Liver (tissue), 9 donors: ENCODE measurements around the gene GPT2. TPM values are rescaled to one million over a fixed set of nuclear protein-coding genes. Genes with fewer than 3 reads are reported as not detected.

Source experiments
- DNase-seq: peaks from one replicate; pipeline ENCODE4 v3.0.0-alpha.2; 2017; ENCODE audit warnings: low spot score
- H3K27ac ChIP-seq, 2 donors: one replicate each; pipeline ENCODE4 v1.7.0; 2013; ENCODE audit warnings: inconsistent platforms in 2 of 2, low read length in 2 of 2, control low read depth in 1 of 2, low read depth in 1 of 2, mild to moderate bottlenecking in 1 of 2
- H3K27me3 ChIP-seq, 4 donors: one replicate each; pipeline versions ENCODE4 v1.6.1 to v1.7.0; 2013; ENCODE audit warnings: low read length in 3 of 4, inconsistent platforms in 1 of 4, mild to moderate bottlenecking in 1 of 4, moderate library complexity in 1 of 4; ENCODE audit not compliant: control insufficient read depth in 4 of 4, insufficient read depth in 4 of 4
- H3K36me3 ChIP-seq, 4 donors: one replicate each; pipeline versions ENCODE4 v1.6.1 to v1.7.0; 2013; ENCODE audit warnings: low read length in 3 of 4, mild to moderate bottlenecking in 3 of 4, low read depth in 1 of 4, moderate library complexity in 1 of 4; ENCODE audit not compliant: control insufficient read depth in 4 of 4, insufficient read depth in 3 of 4
- H3K4me1 ChIP-seq, 4 donors: one replicate each; pipeline versions ENCODE4 v1.6.1 to v1.7.0; 2013; ENCODE audit warnings: low read length in 3 of 4, mild to moderate bottlenecking in 3 of 4, moderate library complexity in 1 of 4; ENCODE audit not compliant: control insufficient read depth in 4 of 4, insufficient read depth in 4 of 4
- H3K4me3 ChIP-seq, 3 donors: one replicate each; pipeline versions ENCODE4 v1.6.1 to v1.7.0; 2013; ENCODE audit warnings: low read length in 3 of 3, control low read depth in 1 of 3, low read depth in 1 of 3, mild to moderate bottlenecking in 1 of 3
- H3K9ac ChIP-seq, 2 donors: one replicate each; pipeline ENCODE4 v1.7.0; 2013; ENCODE audit warnings: low read length in 2 of 2, mild to moderate bottlenecking in 2 of 2, moderate library complexity in 2 of 2, control low read depth in 1 of 2, low read depth in 1 of 2
- H3K9me3 ChIP-seq, 4 donors: one replicate each; pipeline versions ENCODE4 v1.6.1 to v1.7.0; 2013; ENCODE audit warnings: low read length in 3 of 4; ENCODE audit not compliant: control insufficient read depth in 4 of 4
- EGR1 ChIP-seq, 2 donors: IDR thresholded peaks; 2 replicates each; pipeline ENCODE4 v1.6.1; 2016 to 2018; ENCODE audit warnings: antibody characterized with exemption in 2 of 2, low read depth in 2 of 2
- FOXA1 ChIP-seq: IDR thresholded peaks from 2 replicates; pipeline ENCODE4 v1.6.1; 2016; ENCODE audit warnings: antibody characterized with exemption
- FOXA2 ChIP-seq: IDR thresholded peaks from 2 replicates; pipeline ENCODE4 v1.6.1; 2016; ENCODE audit warnings: antibody characterized with exemption
- GABPA ChIP-seq, 2 donors: IDR thresholded peaks in 1 of 2; conservative IDR thresholded peaks in 1 of 2; 2 replicates each; pipeline ENCODE4 v1.6.1; 2016; ENCODE audit warnings: antibody characterized with exemption in 2 of 2, mild to moderate bottlenecking in 1 of 2, moderate library complexity in 1 of 2
- HNF4A ChIP-seq, 2 donors: conservative IDR thresholded peaks; 2 replicates each; pipeline ENCODE4 v1.6.1; 2016; ENCODE audit warnings: antibody characterized with exemption in 2 of 2, mild to moderate bottlenecking in 2 of 2
- HNF4G ChIP-seq: IDR thresholded peaks from 2 replicates; pipeline ENCODE4 v1.6.1; 2016; ENCODE audit warnings: antibody characterized with exemption
- JUND ChIP-seq, 2 donors: IDR thresholded peaks; 2 replicates each; pipeline ENCODE4 v1.6.1; 2016; ENCODE audit warnings: antibody characterized with exemption in 2 of 2
- NR2F2 ChIP-seq: IDR thresholded peaks from 2 replicates; pipeline ENCODE4 v1.6.1; 2016; ENCODE audit warnings: antibody characterized with exemption
- RXRA ChIP-seq, 2 donors: IDR thresholded peaks; 2 replicates each; pipeline ENCODE4 v1.6.1; 2017 to 2018; ENCODE audit warnings: antibody characterized with exemption in 2 of 2, mild to moderate bottlenecking in 1 of 2
- SP1 ChIP-seq: IDR thresholded peaks from 2 replicates; pipeline ENCODE4 v1.6.1; 2018; ENCODE audit warnings: antibody characterized with exemption, mild to moderate bottlenecking
- TAF1 ChIP-seq: conservative IDR thresholded peaks from 2 replicates; pipeline ENCODE4 v1.6.1; 2016; ENCODE audit warnings: antibody characterized with exemption, mild to moderate bottlenecking
- YY1 ChIP-seq: IDR thresholded peaks from 2 replicates; pipeline ENCODE4 v1.6.1; 2016; ENCODE audit warnings: antibody characterized with exemption, mild to moderate bottlenecking
- WGBS: extraction: QIAGEN DNeasy Blood & Tissue Kit; methylation state at CpG from one replicate; pipeline ENCODE4 v1.1.7; 2013; 5-methylcytosine and 5-hydroxymethylcytosine counted together
- polyA plus RNA-seq, 2 donors: library from polyadenylated mRNA; stranded (reverse) in 1 of 2; unstranded in 1 of 2; fragments of 200-250 nt in 1 of 2; fragments of >200 nt in 1 of 2; fragmentation: Nextera tagmentation in 1 of 2; extraction: Ambion mirVana in 1 of 2; gene quantifications; one replicate each; pipeline versions ENCODE4 v1.2.1 to v1.2.3, GENCODE V29; 2013 to 2015
- total RNA-seq, 2 donors: library from RNA; depleted of rRNA; stranded (reverse); fragments of >200 nt; gene quantifications; one replicate each; pipeline ENCODE4 v1.2.3, GENCODE V29; 2014
- TF ChIP-seq, protein P1 (sequence below): IDR thresholded peaks from 2 replicates; pipeline ENCODE4 v1.6.1; 2016; ENCODE audit warnings: antibody characterized with exemption
- TF ChIP-seq, protein P2 (sequence below): IDR thresholded peaks from 2 replicates; pipeline ENCODE4 v1.6.1; 2016; ENCODE audit warnings: antibody characterized with exemption, mild to moderate bottlenecking
- TF ChIP-seq, protein P3 (sequence below): IDR thresholded peaks from 2 replicates; pipeline ENCODE4 v1.6.1; 2016; ENCODE audit warnings: antibody characterized with exemption
- TF ChIP-seq, protein P4 (sequence below): fragments of 150-350 bp; IDR thresholded peaks from 2 replicates; pipeline ENCODE4 v1.5.1; 2017; ENCODE audit warnings: improper control_type of control experiment, low read depth, low read length; ENCODE audit not compliant: missing input control
- donor health status: healthy.
- donor health status: healthy.
- donor health status: healthy.
- donor health status: healthy.
- donor health status: healthy.

Gene GPT2
- total and polyA plus RNA-seq, 4 donors, result 6.8 to 78.3 (median 47.0) TPM

DNA sequence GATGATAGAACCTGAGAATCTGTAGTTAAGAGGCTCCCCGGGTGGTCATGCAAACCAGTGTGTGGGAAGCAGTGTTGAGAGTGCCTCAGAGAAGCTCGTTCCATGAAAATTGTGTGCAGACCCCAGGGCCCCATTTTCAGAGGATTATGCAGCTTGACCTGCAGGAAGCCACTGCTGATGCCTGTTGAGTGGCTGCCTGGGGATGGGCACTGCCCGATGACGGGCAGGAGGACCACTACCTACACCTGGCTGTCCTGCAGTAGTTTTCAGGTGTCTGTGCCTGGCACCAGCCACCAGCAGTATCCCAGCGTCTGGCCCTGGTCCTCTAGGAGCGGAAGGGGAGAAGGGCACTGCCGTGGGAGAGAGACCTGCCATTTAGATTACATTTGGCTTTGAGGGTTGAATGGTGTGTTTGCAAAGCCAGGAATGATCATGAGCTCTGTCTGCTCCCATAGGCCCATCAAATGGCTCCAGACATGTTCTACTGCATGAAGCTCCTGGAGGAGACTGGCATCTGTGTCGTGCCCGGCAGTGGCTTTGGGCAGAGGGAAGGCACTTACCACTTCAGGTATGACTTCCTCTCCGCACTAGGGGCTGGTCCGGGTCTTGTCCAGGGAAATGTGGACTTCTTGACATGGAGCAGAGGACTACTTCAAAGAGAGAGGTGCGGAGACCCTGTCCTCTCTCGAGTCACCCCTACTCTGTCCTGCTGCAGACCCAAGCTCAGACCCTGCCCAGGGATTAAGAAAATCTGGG lies 42.5 kb downstream of the GPT2 start (continued):
- TF ChIP-seq, protein P1, sequence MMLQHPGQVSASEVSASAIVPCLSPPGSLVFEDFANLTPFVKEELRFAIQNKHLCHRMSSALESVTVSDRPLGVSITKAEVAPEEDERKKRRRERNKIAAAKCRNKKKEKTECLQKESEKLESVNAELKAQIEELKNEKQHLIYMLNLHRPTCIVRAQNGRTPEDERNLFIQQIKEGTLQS, result no peak
- TF ChIP-seq HNF4G (no peak), FOXA1 (no peak)

DNA sequence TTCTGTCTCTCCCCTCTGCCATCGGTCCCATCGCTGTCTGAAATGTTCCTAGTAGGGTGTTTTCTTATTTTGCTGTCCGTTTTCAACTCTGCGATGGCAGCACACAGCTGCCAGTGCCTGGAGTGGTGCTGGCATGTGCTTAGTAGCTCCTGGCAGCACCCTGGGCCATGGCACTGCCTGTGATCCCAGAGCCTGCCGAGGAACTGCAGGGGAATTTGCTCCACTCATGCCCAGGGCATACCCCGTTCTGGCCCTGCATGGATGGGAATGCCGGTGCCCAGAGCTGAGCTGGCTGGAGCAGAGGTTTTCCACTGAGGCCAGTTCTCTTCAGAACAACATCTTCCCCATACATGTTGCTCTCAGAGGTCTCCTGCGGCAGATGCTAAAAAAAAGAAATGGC lies 43.1 kb downstream of the GPT2 start:
- Histone ChIP-seq H3K4me3 (no peak overlapping the region), H3K27me3 (no peaks in the 10 kb centered on the region), H3K9me3 (no peaks in the 10 kb centered on the region), H3K27ac (no peak overlapping the region), H3K4me1 (no peaks in the 10 kb centered on the region), H3K36me3 (peaks cover 42 to 64% (median 51%) of the 10 kb centered on the region in 4 donors), H3K9ac (no peak overlapping the region)
- 96% methylated on average over 8 of the region's 8 CpGs for WGBS
- no peak for DNase-seq
- TF ChIP-seq GABPA (IDR thresholded peaks at IDR 0.05 in 1 of 2, conservative IDR thresholded peaks at IDR 0.05 in 1 of 2) (no peak), EGR1 (IDR thresholded peaks at IDR 0.05; ENCODE audit: low read depth in 2 of 2) (no peak), NR2F2 (no peak), YY1 (no peak), SP1 (no peak), RXRA (IDR thresholded peaks at IDR 0.05) (no peak), JUND (IDR thresholded peaks at IDR 0.05) (no peak), HNF4G (no peak), TAF1 (no peak), FOXA2 (no peak), HNF4A (conservative IDR thresholded peaks at IDR 0.05) (no peak)
- TF ChIP-seq, protein P1, result no peak
- TF ChIP-seq, protein P2, sequence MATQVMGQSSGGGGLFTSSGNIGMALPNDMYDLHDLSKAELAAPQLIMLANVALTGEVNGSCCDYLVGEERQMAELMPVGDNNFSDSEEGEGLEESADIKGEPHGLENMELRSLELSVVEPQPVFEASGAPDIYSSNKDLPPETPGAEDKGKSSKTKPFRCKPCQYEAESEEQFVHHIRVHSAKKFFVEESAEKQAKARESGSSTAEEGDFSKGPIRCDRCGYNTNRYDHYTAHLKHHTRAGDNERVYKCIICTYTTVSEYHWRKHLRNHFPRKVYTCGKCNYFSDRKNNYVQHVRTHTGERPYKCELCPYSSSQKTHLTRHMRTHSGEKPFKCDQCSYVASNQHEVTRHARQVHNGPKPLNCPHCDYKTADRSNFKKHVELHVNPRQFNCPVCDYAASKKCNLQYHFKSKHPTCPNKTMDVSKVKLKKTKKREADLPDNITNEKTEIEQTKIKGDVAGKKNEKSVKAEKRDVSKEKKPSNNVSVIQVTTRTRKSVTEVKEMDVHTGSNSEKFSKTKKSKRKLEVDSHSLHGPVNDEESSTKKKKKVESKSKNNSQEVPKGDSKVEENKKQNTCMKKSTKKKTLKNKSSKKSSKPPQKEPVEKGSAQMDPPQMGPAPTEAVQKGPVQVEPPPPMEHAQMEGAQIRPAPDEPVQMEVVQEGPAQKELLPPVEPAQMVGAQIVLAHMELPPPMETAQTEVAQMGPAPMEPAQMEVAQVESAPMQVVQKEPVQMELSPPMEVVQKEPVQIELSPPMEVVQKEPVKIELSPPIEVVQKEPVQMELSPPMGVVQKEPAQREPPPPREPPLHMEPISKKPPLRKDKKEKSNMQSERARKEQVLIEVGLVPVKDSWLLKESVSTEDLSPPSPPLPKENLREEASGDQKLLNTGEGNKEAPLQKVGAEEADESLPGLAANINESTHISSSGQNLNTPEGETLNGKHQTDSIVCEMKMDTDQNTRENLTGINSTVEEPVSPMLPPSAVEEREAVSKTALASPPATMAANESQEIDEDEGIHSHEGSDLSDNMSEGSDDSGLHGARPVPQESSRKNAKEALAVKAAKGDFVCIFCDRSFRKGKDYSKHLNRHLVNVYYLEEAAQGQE, result no peak
- TF ChIP-seq, protein P3, sequence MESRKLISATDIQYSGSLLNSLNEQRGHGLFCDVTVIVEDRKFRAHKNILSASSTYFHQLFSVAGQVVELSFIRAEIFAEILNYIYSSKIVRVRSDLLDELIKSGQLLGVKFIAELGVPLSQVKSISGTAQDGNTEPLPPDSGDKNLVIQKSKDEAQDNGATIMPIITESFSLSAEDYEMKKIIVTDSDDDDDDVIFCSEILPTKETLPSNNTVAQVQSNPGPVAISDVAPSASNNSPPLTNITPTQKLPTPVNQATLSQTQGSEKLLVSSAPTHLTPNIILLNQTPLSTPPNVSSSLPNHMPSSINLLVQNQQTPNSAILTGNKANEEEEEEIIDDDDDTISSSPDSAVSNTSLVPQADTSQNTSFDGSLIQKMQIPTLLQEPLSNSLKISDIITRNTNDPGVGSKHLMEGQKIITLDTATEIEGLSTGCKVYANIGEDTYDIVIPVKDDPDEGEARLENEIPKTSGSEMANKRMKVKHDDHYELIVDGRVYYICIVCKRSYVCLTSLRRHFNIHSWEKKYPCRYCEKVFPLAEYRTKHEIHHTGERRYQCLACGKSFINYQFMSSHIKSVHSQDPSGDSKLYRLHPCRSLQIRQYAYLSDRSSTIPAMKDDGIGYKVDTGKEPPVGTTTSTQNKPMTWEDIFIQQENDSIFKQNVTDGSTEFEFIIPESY, result no peak
- TF ChIP-seq, protein P4, sequence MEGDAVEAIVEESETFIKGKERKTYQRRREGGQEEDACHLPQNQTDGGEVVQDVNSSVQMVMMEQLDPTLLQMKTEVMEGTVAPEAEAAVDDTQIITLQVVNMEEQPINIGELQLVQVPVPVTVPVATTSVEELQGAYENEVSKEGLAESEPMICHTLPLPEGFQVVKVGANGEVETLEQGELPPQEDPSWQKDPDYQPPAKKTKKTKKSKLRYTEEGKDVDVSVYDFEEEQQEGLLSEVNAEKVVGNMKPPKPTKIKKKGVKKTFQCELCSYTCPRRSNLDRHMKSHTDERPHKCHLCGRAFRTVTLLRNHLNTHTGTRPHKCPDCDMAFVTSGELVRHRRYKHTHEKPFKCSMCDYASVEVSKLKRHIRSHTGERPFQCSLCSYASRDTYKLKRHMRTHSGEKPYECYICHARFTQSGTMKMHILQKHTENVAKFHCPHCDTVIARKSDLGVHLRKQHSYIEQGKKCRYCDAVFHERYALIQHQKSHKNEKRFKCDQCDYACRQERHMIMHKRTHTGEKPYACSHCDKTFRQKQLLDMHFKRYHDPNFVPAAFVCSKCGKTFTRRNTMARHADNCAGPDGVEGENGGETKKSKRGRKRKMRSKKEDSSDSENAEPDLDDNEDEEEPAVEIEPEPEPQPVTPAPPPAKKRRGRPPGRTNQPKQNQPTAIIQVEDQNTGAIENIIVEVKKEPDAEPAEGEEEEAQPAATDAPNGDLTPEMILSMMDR, result no peak
